ENCODE measurements around the gene ALDH16A1.

Gene ALDH16A1

GRCh38 chr19:49425178-49425577, 27.8 kb upstream of the ALDH16A1 start, which contains the start of gene GFY:
Gene GFY, plus strand, starts transcription at chr19:49425388. Its CDS starts 1,043 bp downstream, at chr19:49426431.
- no peak for DNase-seq

GRCh38 chr19:49425922-49426592, 27.0 kb upstream of the ALDH16A1 start:
- peak; percentile 85 for DNase-seq

DNA sequence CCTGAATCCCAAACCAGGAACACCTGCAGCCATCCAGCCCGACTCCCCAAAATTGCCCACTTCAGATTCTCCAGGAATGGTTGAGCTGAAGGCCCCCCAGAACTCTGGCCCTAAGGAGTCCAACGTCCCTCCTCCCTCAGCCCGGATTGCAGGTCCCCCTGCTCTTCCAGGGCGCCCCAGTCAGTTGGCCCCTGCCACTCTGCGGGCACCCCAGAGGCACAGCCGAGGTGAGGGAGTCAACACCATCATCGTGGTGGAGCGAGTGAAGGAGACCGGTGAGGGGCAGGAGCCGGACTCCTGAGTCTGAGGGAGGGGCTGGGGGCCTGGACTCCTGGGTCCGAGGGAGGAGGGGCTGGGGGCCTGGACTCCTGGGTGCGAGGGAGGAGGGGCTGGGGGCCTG, 25.7 kb upstream of the ALDH16A1 start:
- no peak for DNase-seq

- DNase-seq: peak; percentile 61
These were observed 25.0 kb upstream of the ALDH16A1 start for GRCh38 chr19:49427855-49428546.

GRCh38 chr19:49428547-49429451, 24.2 kb upstream of the ALDH16A1 start:
- DNase-seq: no peak

- DNase-seq: no peak
These were observed 22.8 kb upstream of the ALDH16A1 start for GRCh38 chr19:49430172-49430677.

DNA sequence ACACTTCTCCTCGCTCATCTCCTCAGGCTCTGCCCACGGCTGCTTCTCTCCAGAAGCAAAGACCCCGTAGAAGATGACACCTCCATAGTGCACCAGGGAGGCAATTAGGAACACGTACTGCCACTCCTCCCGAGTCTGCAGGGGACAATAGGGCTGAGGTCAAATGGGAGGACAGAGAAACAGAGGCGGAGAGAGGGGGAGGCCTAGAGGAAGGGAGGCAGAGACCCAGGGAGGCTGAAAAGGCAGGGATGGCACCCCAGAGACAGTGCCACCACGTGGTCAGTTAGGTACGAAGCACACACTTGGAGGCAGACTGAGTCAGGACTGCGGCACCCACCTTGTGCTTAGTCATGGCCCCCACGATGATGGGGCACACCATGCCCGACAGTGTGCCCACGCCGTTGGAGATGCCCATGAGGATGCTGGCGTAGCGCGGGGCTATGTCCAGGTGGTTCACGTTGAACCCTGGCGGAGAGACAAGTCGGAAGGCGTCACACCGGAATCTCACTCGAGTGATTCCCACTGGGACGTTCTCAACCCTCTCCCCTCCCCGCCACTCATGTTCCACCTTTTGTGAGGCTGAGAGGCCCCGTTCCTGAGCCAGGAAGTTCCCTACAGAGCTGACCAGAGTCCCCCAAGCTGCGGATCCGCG, 22.2 kb upstream of the ALDH16A1 start:
- DNase-seq: no peak

DNA sequence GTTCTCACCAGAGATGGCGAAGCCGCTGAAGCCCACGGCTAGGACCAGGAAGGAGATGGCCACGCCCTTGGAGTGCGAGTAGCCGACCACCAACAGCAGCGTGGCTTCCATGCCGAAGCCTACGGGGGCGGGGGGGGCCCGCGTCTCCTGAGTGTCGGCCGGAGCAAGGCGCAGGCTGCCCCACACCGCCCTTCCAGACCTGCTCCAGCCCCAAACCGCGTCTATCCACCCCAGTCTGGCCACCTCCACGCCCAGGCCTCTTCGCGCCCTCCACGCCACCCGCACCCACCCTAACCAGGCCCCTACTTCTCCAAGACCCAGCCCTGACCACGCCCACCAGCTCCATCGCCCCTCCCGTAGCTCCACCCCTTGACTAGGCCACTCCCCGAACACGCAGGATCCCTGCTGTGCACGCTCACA, 21.7 kb upstream of the ALDH16A1 start:
- DNase-seq: no peak

- DNase-seq: no peak
These were observed 20.6 kb upstream of the ALDH16A1 start for GRCh38 chr19:49432141-49433073.

- DNase-seq: no peak
These were observed 19.7 kb upstream of the ALDH16A1 start for GRCh38 chr19:49433240-49433901.

DNA sequence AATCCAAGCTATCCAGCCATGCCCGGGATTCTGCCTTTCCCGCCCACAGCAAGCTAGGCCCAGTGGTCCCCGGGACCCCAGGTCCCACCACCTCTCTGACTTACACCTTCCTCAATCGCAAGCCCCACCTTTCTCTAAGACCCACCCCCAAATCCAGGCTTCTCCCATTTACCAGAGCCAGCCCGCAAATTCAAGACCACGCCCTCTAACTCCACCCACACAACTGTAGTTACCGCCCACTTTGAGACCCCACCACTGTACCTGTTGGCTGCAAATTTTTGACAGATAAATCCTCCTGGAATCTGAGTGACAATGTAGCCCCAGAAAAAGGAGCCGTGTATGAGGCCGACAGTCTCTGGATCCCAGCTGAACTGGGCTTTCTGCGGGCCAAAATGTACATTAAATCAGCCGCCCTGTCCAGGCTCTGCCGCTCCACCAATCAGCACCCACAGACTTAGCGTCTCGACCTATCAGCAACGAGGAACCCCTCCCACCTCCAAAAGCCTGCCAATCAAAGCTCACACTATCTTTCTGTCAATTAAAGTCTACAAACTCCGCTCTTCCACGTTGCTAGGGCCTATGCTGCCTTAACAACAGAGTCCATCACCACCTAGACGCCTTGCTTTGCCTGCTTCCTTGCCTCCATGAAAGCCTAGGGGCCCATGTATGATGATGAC, 18.0 kb upstream of the ALDH16A1 start:
- no peak for DNase-seq

DNA sequence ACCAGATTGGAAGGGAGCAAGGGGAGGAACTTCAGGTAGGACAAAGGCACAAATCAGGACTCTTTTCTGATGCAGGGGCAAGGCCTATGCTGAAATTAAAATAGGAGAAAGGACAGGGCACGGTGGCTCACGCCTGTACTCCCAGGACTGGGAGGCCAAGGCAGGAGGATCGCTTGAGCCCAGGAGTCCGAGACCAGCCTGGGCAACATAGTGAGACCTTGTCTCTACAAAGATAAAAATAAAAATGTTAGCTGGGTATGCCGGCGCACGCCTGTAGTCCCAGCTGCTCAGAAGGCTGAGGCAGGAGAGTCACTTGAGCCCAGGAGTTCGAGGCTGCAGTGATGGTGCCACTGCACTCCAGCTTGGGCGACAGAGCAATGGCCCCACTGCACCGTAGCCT, 17.4 kb upstream of the ALDH16A1 start:
- no peak for DNase-seq

DNA sequence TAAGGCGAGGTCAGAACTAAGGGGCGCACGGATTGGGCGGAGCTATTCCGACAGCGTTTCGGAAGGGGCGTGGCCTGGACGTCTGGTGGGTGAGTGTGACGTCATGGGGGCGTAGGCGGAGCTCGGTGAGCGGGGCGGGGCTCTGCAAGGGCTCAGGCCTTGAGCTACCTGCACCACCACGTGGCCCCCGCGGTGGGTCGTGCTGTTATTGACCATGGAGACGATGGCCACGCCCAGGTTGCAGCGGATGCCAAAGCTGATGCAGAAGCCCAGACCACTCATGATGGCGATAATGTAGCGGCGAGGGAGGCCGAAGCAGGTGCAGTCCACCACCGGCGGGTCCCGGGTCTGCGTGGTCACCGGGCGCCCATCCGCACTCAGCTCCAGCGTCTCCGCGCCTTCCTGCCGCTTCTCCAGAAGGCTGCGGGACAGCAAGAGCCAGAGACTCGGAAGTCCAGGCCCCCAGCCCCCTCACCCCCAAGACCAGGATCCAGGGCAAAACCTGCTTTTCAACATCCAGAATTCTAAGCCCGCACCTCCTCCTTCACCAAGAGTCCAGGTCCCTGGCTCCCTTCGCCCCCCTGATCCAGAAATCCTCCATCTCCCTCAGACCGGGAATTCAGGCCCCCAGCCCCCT, 16.5 kb upstream of the ALDH16A1 start:
- DNase-seq: no peak

DNA sequence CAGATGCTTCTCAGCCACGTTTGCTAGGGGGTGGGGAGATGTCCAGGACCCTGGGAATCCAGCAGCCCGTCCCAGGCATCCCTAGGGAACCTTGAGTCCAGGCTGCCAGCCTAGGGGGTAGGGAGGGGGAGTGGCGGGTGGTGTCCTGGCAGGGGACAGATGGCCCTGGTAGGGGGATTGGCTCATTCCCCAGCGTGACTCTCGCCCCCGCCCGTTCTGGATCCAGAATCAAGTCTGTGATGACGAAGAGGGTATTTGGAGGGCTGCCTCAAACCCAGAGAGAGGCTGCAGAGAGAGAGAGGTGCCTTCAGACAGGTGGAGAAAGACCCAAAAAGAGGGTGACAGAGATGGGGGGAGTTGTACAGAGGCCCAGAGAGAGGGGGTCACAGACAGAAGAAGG, 15.8 kb upstream of the ALDH16A1 start:
- DNase-seq: peak; percentile 72

- DNase-seq: peak; percentile 70
These were observed 14.8 kb upstream of the ALDH16A1 start for GRCh38 chr19:49438261-49438660.

DNA sequence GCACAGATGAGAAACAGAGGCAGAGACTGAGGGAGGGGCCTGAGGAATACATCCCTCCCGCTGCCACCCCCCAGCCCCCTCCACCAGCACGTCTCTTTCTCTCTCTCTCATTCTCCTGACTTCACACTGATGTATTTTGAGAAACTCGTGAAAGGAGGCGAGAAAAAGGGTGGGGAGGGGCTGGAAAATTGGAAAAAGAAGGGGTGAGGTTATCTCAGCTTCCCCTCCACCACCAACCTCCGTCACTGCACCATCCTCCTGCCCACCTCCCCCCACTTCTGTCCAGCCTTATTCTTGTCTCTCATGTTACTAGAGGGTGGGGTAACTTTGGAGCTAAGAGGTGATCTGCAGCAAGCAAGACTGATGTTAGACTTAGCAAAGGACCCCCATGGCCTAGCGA, 13.2 kb upstream of the ALDH16A1 start:
- no peak for DNase-seq

DNA sequence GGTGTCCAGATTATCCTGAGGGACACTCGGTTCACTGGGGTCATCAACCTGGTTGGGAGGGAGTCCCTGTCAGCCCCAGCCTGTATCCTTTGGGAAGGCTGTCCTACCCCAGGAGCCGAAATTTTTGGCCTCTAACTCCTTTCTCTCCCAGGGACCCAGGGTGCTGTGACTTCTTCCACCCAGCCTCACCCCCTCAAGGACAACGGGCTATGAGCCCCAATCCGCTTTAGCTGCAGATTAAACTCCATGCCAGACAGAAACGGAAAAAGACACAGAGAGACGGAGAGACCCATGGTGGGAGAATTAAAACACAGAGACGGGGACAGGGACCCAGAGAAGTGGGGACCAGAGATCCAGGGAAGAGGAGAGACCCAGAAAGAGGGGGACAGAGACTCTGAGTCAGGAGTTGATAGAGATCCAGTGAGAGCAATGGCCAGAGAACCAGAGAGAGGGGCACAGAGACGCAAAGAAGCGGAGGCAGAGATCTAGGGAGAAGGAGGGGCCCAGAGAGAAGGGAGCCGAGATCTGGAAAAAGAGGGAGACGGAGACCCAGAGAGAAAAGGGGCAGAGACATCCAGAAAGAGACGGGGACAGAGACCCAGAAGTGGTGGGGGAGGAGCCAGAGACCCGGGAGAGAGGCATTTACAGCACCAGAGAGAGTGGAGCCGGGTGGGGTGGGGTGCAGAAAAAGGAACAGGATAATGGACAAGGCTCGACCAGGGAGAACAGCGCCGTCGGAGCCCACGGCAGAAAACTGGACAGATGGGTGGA, 12.4 kb upstream of the ALDH16A1 start:
- DNase-seq: no peak

DNA sequence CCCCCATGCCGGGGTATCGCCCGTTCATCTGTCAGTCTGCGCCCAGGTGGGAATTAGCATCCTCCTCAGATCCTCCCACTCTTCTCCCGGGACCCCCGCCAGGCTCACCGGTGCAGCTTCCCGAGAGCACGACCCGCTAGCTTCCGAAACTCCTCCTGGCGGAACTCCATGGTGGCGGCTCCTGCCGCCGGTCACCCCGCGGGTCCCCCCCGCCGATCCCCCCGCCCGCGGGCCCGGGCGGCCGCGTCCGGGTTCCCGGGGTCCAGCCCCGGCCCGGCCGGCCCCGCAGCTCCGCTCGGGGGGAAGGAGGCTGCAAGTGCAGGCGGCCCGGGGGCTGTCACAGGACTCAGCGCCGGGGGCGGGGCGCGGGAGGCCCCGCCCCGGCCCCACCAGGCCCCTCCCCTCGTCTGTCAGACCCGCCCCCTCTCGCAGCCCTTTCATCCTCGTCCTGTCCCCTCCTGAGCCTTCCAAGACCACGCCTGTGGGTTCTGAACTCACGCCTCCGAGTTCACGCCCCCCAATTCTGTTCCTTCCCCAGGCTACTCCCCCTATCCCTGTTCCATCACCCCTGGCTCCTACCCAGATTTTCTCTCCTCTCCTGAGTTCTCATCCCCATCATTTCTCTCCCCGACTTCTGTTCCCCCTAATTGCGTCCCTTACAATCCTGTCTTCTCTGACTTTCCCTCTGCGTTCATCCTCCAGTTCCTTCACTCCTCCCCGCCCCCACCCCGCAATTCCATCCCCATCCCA, 11.6 kb upstream of the ALDH16A1 start, which contains the start of gene SLC17A7:
Gene SLC17A7 (minus strand): TSS at position 318 of the 750 bp plus-strand sequence. CDS start 148 bp downstream, at position 170.
- DNase-seq: peak; percentile 84

Measured in NCI-H2171 treated with DMSO at 0.1 percent for 48 hours (cell line).